Neural crest cell (in vitro differentiated cells): Measurements from ENCODE around the gene MBTPS1. TPM values are rescaled to one million over a fixed set of nuclear protein-coding genes. Genes with fewer than 3 reads are reported as not detected.

Experiments used
- DNase-seq: peaks from one replicate; pipeline ENCODE4 v3.0.0; 2021; ENCODE audit warnings: low read depth, mixed read lengths, low spot score
- H3K27ac Mint-ChIP-seq: one replicate; pipeline ENCODE4 v1.8.0; 2021; ENCODE audit warnings: mild to moderate bottlenecking, mixed read lengths; ENCODE audit not compliant: unreplicated experiment
- H3K27me3 Mint-ChIP-seq: 2 replicates; pipeline ENCODE4 v1.8.0; 2021; ENCODE audit warnings: low read depth, mild to moderate bottlenecking, mixed read lengths
- H3K36me3 Mint-ChIP-seq: 2 replicates; pipeline ENCODE4 v1.8.0; 2021; ENCODE audit warnings: low read depth, mild to moderate bottlenecking, mixed read lengths
- H3K4me1 Mint-ChIP-seq: 2 replicates; pipeline ENCODE4 v1.8.0; 2021; ENCODE audit warnings: mixed read lengths
- H3K4me3 Mint-ChIP-seq: one replicate; pipeline ENCODE4 v1.8.0; 2021; ENCODE audit warnings: mild to moderate bottlenecking, mixed read lengths
- H3K9me3 Mint-ChIP-seq: 2 replicates; pipeline ENCODE4 v1.8.0; 2021; ENCODE audit warnings: mixed read lengths
- total RNA-seq: library from RNA; stranded (reverse); gene quantifications from 2 replicates; pipeline ENCODE4 v1.2.1, GENCODE V29; 2021
- TF ChIP-seq, protein P1 (sequence below): fragments of 200-600 bp; sonication (generic); conservative IDR thresholded peaks from 2 replicates; pipeline ENCODE4 v1.5.0; 2021; ENCODE audit warnings: antibody characterized with exemption, mild to moderate bottlenecking

Gene MBTPS1
- total RNA-seq, 1 donor from 2014 or later: 59.0 TPM

- no peak overlapping the region for H3K4me3 Mint-ChIP-seq
- H3K4me1 Mint-ChIP-seq: no peaks in the 10 kb centered on the region
- no peaks in the 10 kb centered on the region for H3K27me3 Mint-ChIP-seq
- TF ChIP-seq, protein P1, sequence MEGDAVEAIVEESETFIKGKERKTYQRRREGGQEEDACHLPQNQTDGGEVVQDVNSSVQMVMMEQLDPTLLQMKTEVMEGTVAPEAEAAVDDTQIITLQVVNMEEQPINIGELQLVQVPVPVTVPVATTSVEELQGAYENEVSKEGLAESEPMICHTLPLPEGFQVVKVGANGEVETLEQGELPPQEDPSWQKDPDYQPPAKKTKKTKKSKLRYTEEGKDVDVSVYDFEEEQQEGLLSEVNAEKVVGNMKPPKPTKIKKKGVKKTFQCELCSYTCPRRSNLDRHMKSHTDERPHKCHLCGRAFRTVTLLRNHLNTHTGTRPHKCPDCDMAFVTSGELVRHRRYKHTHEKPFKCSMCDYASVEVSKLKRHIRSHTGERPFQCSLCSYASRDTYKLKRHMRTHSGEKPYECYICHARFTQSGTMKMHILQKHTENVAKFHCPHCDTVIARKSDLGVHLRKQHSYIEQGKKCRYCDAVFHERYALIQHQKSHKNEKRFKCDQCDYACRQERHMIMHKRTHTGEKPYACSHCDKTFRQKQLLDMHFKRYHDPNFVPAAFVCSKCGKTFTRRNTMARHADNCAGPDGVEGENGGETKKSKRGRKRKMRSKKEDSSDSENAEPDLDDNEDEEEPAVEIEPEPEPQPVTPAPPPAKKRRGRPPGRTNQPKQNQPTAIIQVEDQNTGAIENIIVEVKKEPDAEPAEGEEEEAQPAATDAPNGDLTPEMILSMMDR: no peak
- DNase-seq: no peak
- H3K36me3 Mint-ChIP-seq: peaks cover 5% of the 10 kb centered on the region
- no peaks in the 10 kb centered on the region for H3K9me3 Mint-ChIP-seq
- H3K27ac Mint-ChIP-seq: no peak overlapping the region
These were observed 45.6 kb downstream of the MBTPS1 start for GRCh38 chr16:84071121-84071520.

DNA sequence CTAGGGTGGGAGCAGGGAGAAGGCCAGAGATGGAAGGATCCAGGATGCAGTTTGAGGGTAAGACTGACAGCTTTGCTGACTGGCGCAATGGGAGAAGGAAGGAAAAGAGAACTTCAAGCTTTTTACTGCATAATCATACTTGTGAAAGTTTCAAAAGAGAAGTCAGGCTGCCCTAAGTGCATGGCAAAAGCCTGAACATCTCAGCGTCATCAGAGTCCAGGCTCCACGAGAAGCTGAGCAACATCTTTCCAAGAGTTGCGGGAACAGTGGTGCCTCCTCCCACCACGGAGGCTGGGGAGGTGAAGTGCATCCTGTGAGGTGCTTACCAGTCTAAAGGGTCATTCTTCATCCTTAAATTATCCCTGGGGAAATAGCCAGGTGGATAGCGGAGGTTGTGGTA, 47.2 kb downstream of the MBTPS1 start:
- H3K36me3 Mint-ChIP-seq: peaks cover 5% of the 10 kb centered on the region
- TF ChIP-seq, protein P1: no peak
- no peak overlapping the region for H3K4me3 Mint-ChIP-seq
- H3K27ac Mint-ChIP-seq: no peak overlapping the region
- H3K4me1 Mint-ChIP-seq: no peaks in the 10 kb centered on the region
- H3K27me3 Mint-ChIP-seq: no peaks in the 10 kb centered on the region
- H3K9me3 Mint-ChIP-seq: no peaks in the 10 kb centered on the region
- DNase-seq: no peak

GRCh38 chr16:84068783-84069462, 47.8 kb downstream of the MBTPS1 start:
- Mint-ChIP-seq H3K36me3 (peaks cover 5% of the 10 kb centered on the region), H3K4me1 (no peaks in the 10 kb centered on the region), H3K27ac (peak overlapping the region; percentile 46), H3K4me3 (no peak overlapping the region), H3K27me3 (no peaks in the 10 kb centered on the region), H3K9me3 (no peaks in the 10 kb centered on the region)
- TF ChIP-seq, protein P1: no peak
- DNase-seq: no peak

DNA sequence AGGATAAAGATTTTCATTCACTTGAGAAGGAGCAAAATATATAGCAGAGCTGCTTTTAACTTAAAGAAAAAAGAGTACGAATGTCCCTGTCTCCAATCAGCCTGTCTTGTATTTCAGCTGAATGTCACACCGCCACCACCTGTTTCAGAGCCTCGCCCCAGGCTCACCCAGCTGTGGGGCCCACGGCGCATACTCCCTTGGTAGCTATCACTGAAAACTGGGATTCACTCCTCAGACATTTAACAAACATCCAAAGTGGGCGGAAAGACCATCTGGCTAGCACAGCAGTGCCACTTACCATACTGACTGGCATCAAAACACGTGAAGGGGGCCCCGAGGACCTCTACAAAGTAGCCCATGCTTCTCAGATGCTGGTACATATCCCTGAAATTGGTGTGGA, 48.7 kb downstream of the MBTPS1 start:
- H3K27ac Mint-ChIP-seq: no peak overlapping the region
- no peaks in the 10 kb centered on the region for H3K27me3 Mint-ChIP-seq
- H3K36me3 Mint-ChIP-seq: peaks cover 5% of the 10 kb centered on the region
- H3K9me3 Mint-ChIP-seq: no peaks in the 10 kb centered on the region
- TF ChIP-seq, protein P1: no peak
- DNase-seq: no peak
- no peak overlapping the region for H3K4me3 Mint-ChIP-seq
- H3K4me1 Mint-ChIP-seq: no peaks in the 10 kb centered on the region

GRCh38 chr16:84067640-84068039, 49.1 kb downstream of the MBTPS1 start:
- Mint-ChIP-seq H3K36me3 (peaks cover 5% of the 10 kb centered on the region), H3K27ac (no peak overlapping the region), H3K27me3 (no peaks in the 10 kb centered on the region), H3K4me3 (no peak overlapping the region), H3K9me3 (no peaks in the 10 kb centered on the region), H3K4me1 (peaks cover 3% of the 10 kb centered on the region)
- no peak for DNase-seq
- TF ChIP-seq, protein P1: no peak
